ENCODE measurements around the gene PSMD3.

Gene PSMD3

GRCh38 chr17:40034426-40035161 lies 54.0 kb downstream of the PSMD3 start:
- H3K27ac ChIP-seq, result no peak overlapping the region
- no peak for DNase-seq
- no peaks in the 10 kb centered on the region for H3K27me3 ChIP-seq
- TF ChIP-seq, protein P1, sequence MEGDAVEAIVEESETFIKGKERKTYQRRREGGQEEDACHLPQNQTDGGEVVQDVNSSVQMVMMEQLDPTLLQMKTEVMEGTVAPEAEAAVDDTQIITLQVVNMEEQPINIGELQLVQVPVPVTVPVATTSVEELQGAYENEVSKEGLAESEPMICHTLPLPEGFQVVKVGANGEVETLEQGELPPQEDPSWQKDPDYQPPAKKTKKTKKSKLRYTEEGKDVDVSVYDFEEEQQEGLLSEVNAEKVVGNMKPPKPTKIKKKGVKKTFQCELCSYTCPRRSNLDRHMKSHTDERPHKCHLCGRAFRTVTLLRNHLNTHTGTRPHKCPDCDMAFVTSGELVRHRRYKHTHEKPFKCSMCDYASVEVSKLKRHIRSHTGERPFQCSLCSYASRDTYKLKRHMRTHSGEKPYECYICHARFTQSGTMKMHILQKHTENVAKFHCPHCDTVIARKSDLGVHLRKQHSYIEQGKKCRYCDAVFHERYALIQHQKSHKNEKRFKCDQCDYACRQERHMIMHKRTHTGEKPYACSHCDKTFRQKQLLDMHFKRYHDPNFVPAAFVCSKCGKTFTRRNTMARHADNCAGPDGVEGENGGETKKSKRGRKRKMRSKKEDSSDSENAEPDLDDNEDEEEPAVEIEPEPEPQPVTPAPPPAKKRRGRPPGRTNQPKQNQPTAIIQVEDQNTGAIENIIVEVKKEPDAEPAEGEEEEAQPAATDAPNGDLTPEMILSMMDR (IDR thresholded peaks at IDR 0.05), result no peak
- H3K4me1 ChIP-seq, result peaks cover 0 to 27% (median 11%) of the 10 kb centered on the region in 4 donors
- H3K36me3 ChIP-seq, result peaks cover 44 to 68% (median 63%) of the 10 kb centered on the region in 3 donors
- no peak overlapping the region for H3K4me3 ChIP-seq
- intact Hi-C loops (cut with DNase I; ENCODE audit: low total_unique reads), result no loop called here
- H3K9me3 ChIP-seq, result no peaks in the 10 kb centered on the region

- H3K9me3 ChIP-seq, result no peaks in the 10 kb centered on the region
- TF ChIP-seq, protein P1 (IDR thresholded peaks at IDR 0.05), result peak in 1 of 2 experiments; percentile 27
- H3K4me1 ChIP-seq, result peaks cover 0 to 27% (median 11%) of the 10 kb centered on the region in 4 donors
- intact Hi-C loops (cut with DNase I; ENCODE audit: low total_unique reads), result no loop called here
- H3K27me3 ChIP-seq, result no peaks in the 10 kb centered on the region
- no peak overlapping the region for H3K4me3 ChIP-seq
- peaks cover 39 to 62% (median 57%) of the 10 kb centered on the region in 3 donors for H3K36me3 ChIP-seq
- DNase-seq, result no peak
- no peak overlapping the region for H3K27ac ChIP-seq
These were observed 54.6 kb downstream of the PSMD3 start for GRCh38 chr17:40035162-40035559.

GRCh38 chr17:40038882-40039513 lies 58.4 kb downstream of the PSMD3 start:
- intact Hi-C loops (cut with DNase I; ENCODE audit: low total_unique reads), result no loop called here
- TF ChIP-seq, protein P1 (IDR thresholded peaks at IDR 0.05), result peak; percentile 76 to 81
- Histone ChIP-seq H3K27ac (peak overlapping the region; percentile 79 to 84), H3K36me3 (peaks cover under 1 to 33% (median 29%) of the 10 kb centered on the region in 3 donors), H3K9me3 (no peaks in the 10 kb centered on the region), H3K4me3 (peak overlapping the region in 1 of 2 donors; percentile 0), H3K27me3 (no peaks in the 10 kb centered on the region), H3K4me1 (peaks cover 0 to 17% (median 8%) of the 10 kb centered on the region in 4 donors)
- DNase-seq, result peak; percentile 89 to 91

- peaks cover 0 to 12% (median 8%) of the 10 kb centered on the region in 4 donors for H3K4me1 ChIP-seq
- H3K36me3 ChIP-seq, result peaks cover 0 to 34% (median 26%) of the 10 kb centered on the region in 3 donors
- DNase-seq, result no peak
- no peaks in the 10 kb centered on the region for H3K27me3 ChIP-seq
- intact Hi-C loops (cut with DNase I; ENCODE audit: low total_unique reads), result no loop called here
- TF ChIP-seq, protein P1 (IDR thresholded peaks at IDR 0.05), result no peak
- no peak overlapping the region for H3K4me3 ChIP-seq
- H3K9me3 ChIP-seq, result no peaks in the 10 kb centered on the region
- H3K27ac ChIP-seq, result no peak overlapping the region
These were observed 60.6 kb downstream of the PSMD3 start for GRCh38 chr17:40041196-40041595.

All from tibial artery (tissue), 4 donors.